ENCODE results near the gene CATSPERE.
"Not testable (repeated sequence)": the region's sequence is repeated elsewhere in the genome, so short reads cannot be mapped to it uniquely, and the experiment has no call there.

The CATSPERE gene

DNA sequence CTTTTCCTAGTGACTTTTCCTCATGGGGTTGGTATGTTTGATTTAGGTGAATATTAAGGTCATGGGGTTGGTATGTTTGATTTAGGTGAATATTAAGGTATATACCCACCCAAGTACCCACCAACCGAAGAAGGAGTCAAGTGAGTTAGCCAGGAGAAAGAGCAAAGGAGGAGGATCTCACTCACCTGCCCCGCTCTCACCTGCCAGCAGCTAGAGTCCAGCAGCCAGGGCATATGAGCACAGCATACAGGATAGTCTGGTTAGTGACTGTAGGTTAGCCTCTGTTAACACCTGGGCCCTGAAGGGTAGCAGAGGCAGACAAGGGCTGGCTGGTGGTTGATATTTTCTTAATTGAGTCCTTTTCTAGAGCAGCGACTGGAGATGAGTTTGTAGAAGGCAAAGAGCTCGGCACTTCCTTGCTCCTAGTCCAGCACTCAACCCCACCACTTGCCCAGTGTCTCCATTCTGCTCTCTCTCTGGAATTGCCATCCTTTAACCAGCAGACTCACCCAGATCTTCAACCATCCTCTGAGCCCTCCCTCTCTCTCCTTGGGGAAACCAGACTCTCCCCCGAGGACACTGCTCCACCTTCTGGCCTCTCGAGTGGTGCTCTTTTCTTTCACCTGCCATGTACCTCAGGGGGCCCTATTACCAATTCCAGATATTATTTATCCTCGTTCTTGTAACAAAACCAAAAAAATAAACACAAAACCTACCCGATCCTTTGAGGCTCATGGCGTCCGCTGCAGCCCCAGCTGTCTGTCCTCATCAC lies 175.6 kb downstream of the CATSPERE start:
- no peak for ATAC-seq

DNA sequence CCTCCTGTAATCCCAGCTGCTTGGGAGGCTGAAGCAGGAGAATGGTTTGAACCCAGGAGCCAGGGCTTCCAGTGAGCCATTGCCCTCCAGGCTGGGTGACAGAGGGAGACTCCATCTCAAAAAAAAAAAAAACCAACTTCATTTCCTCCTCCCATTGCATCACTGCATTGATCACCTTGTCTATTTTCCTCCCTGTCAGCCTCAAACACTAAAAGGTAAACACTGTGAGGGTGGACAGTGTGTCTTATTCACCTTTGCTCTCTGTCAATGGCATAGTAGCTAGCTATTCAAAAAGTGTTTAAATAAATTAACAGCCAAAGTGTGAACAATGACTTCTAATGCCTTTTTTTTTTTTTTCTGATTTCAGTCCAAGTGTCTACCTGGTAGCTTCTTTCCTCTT lies 178.5 kb downstream of the CATSPERE start:
- no peak for ATAC-seq

DNA sequence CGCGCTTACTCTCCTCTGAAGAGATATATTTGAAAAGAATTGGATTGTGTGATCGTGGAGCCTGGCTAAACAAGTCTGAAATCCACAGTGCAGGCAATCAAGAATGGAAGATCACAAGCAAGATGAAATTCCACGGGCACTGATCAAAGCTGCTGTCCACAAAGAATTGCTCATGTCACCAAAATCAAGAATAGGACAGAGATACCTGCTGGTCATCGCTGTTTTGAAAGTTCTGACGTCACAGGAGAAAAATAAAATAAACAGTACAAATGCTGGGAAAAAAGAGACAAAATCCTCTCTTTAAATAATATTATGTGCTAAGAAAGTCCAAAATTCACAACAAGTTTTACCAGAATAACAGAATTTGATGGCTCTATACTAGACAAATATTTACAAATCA lies 179.8 kb downstream of the CATSPERE start:
- no peak for ATAC-seq

DNA sequence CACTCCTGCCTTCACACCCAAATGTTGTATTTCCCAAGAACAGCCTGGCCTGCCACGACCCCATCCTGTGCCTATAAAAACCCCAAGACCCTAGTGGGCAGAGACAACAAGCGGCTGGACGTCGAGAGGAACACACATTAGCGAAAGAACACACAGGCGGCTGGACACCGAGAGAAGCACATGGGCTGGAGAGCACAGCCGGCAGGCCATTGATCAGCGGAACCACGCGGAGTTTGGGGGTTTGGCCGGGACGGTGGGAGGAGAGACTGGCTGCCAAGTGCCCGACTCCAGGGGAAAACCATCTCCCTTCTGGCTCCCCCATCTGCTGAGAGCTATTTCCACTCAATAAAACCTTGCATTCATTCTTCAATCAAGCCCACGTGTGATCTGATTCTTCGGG lies 181.5 kb downstream of the CATSPERE start:
- no peak for ATAC-seq

DNA sequence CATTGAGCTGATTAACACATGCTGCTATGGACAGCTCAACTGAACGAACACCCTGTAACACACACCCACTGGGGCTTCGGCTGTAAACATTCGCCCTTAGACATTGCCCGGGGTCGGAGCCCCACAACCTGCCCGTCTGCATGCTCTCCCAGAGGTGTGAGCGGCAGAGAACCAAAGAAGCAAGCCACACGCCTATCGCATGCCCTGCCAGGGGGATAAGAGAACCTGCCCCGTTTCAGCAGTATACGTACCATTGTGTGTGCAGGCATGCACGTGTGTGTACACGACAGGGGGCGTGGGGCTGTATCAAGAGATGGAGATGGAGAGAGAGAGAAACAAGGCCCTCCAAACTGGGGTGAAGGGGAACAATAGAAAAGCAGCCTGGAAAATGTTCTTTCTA lies 181.9 kb downstream of the CATSPERE start:
- no peak for ATAC-seq

DNA sequence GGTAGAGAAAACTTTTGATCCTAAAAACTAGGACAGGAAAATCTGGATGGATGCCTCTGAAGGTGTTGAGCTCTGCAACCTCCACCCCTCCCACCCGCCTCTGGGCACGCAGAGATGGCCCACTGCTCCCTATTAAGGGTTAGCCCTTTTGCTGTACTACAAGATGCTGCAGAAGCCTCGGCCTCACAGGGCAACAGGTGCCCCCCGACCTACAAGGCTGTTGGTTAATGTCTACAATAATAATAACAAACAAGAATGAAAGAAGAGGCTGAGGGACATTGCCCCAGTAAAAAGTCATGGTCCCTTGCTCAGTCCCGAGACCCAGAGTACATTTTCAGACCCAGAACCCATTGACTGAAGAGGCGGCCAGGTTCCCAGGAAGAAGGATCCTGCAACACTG lies 184.3 kb downstream of the CATSPERE start:
- no peak for ATAC-seq

DNA sequence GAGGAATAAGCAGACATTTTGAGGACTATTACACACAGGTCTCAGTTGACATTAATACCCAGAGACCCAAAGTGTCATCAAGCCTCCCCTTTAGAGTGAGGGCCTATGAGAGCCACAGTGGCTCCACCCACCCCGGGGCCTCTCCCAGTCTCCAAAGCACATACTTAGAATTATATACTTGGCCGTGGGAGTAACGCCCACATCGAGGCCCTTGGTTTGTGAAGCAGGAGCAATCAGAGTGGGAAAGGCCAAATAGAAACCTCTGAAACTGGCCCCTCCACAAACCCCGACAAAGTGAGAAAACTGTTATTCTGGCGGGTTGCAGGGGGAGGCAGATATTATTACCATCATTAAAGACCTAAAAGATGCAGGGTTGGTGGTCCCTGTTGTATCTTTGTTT lies 184.8 kb downstream of the CATSPERE start:
- ATAC-seq, result no peak

DNA sequence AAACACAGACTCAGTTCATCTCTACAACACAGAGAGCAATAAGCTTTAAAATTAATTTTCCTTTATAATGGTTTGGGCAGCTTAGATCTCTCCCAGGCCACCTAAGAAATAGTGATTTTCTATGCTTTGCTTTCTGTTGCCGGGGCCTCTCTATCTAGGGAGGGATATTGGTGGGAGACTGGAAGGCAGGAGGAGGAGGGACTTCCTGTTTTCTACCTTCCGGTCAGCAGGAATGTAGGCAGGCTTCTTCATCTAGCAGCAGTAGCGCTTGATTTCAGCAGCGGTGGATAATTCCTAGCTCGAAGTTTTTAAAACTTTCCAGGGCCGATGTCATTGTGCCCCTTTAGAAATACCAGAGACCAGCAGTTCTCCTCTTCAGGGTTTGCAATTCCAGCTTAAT lies 186.7 kb downstream of the CATSPERE start:
- no peak for ATAC-seq

DNA sequence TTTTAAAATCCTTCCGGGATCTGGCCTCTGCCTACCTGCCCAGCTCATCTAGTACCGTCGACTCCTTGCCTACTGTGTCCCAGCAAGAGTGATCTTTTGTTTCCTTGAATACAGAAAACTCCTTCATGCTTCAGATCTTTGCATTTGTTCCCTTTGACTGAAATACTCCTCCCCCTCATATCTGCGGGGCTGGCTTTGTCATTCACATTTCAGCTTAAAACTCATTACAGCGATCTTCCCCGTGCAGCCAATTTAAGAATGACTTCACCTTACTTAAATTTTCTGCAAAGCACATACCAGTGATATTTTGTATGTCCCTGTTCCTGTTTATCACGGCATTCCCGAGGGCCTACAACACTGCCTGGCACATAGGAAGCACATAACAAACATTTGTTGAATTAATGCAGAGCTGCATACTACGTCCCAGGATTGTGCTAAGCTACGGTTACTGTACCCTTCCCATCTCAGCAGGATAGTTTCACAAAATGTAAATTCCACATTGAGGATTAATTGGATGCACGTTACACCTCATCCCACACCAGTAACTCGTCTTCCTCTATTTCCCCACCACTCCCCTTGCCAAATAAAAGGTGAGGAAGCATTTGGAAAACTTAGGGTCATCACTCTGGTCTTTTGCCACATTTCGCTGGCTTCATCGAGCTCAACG lies 191.0 kb downstream of the CATSPERE start:
- ATAC-seq, result no peak

DNA sequence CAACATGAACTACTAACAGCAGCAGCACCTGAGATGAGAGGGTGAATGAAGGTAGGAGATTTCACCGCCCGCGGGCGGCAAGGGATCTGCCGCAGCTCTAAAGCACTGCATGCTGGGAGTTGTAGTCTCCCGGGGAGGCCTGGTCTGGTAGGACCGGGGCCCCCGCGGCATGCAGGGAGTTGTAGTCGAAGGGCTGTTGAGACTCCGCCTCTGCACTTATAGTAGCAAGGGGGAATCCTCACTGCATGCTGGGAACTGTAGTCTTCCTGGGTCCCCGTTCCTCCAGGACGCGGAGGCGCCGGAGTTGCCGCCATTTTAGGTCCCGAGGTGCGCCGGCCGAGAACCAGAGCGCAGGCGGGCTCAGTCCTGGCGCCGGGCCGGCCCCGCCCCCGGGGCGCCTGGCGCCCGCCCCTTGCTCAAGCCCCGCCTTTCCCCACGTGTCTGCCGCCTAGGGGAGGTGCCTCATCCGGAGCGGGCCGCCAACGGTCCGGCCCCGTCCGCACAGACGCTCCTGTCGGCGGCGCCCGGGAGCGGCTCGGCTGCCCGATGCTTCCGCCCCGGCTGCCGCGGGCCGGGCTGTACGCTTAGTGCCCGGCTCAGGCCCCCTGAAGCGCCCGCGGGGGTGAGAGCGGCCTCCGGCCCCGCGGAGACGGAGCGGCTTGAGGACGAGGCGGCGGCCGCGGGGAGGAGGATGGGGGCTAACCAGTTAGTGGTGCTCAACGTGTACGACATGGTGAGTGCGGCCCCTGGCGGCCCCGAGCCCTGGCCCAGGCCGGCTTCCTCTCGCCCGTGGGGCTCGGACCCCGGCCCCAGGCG lies 191.8 kb downstream of the CATSPERE start, which contains the start of gene DESI2:
DESI2 (plus strand) TSS at position 504 of the 816 bp plus-strand sequence; CDS start at position 692, 188 bp downstream.
- peak; percentile 96 to 97 for ATAC-seq

DNA sequence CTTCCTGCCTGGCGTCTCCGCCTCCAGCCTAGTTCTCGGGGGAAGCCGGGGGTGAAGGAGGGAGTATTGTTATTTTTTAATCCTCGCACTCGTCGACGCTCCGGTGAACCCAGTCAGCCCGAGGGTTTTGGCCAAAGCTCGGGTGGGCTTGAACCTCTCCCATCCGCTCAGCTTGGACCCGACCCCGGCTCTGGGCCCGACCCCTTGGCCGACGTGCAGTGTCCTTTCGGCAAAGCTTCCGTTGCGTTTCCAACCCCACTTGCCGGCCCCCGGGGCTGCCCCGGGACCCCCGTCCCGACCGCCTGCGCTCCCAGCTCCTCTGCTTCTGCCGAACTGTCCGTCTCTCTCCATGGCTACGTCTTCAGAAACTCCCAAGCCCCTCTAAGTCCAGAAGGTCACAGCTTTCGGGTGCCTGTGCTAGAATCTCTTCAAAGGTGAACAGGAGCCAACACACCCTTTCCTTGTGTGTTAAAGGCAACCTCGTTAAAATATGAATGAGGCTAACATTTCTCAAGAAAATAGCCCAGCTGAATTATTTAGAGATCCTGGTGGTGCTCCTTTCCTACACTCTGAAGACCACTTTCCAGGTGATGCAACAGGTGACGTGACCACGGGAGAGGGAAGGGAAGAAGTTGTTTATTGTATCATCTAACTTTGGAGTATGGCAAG lies 192.5 kb downstream of the CATSPERE start:
- no peak for ATAC-seq

DNA sequence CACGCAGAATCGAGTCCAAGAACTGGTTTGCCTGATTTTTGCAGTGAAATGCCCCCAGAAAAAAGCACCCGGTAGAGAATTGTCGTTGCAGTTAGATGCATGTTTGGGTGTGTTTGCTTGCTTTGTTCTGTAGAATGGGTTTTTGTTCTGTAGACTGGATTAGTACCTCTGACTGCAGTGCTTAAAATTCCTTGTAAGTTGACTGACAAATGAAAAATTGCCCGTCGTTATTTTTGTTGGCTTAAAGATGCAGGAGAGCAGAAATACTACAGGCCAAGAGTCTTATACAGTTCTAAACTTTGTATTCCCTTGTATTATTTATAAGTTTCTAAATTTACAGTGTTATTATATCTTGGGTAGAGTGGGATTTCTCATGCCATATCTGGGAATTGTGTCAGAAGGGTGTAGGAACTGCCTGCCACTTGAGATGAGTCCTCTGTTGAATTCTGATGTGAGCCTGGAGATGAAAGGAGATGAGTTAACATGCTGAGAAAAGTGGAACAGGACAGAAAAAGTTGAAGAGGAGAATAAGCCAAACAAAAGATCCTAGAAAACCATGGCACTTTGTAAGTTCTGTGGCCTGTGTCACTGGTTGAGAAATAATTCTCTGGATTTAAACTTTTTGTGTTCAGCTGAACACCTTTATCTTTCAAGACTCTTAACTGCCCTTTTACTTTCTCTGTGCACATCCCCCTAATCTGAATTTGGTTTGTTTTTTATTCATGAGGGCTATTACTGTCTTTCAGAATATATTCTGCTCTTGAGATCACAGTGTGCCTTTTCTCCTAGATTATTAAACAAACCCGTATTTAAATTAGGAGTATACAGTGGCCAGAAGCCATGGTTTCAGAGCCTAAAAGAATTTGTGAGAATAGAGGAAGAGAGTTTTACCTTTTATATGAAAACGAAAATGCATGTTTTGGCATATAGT lies 193.3 kb downstream of the CATSPERE start:
- no peak for ATAC-seq

DNA sequence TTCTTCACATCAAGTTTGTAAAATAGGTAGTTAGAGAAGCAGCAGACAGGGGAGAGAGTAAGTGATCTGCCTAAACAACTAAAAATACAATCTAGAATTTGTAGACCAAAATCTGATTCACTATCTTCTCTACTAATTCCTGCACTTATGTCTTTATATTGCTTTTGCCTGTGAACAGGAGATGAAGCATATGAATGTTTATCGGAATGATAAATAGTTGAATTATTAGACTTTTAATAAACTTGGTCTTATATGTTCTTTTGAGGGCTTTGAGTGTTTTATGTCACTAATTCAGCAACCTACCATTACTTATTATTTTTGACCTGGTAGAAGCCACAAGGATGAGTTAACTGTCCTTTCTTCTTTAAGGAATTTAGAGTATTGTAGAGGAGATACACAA lies 194.1 kb downstream of the CATSPERE start:
- ATAC-seq, result no peak

DNA sequence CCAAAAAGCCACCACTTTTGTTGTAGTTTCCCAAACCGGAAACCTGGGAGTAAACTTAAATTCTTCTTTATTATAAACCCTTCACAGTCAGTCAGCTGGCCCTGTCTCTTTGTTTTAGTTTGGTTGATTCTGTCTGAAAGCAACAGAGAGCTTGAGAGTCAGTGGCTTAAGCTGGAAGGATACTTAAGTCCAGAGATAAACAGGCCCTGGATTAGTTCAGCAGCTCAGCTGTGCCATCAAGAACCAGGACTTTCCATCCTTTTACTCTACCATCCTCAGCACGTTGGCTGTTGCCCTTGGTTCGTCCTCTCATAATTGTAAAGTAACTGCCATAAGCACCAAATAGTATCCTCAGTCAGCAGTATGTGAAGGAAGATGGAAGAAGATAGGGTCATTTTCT lies 196.3 kb downstream of the CATSPERE start:
- no peak for ATAC-seq

DNA sequence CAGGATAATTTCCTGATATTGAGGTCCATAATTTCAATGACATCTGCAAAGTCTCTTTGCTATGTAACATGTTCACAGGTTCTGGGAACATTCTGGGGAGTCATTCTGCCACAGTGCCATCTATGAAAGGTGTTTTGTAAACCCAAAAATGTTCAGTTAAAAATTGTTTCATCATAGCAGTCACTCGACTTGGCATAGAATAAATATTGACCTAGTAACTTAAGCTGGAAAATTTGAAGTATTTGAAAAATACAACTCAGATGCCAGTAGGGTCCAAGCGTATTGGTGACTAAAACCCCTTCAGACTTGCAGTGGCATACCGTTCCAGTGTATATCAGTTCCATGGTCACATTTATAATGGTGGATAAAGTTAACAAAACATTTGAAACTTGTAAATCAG lies 198.6 kb downstream of the CATSPERE start:
- ATAC-seq, result no peak

DNA sequence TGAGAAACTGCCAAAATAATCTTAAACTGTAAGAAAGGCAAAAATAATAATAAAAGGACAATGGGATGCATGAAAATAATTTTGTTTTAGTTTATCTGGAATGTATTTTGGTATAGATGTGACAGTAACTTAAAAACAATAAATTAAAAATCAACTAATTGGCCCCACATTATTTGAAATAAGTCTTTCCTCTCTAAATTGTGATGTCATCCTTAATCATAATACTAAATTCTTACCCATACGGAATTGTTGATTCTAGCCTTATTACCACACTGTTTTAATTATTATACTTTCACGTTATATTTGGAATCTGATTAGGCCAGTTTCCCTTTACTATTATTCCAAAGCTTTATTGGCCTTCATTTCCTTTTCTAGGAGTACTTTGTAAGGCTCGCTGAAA lies 199.5 kb downstream of the CATSPERE start:
- ATAC-seq, result no peak

DNA sequence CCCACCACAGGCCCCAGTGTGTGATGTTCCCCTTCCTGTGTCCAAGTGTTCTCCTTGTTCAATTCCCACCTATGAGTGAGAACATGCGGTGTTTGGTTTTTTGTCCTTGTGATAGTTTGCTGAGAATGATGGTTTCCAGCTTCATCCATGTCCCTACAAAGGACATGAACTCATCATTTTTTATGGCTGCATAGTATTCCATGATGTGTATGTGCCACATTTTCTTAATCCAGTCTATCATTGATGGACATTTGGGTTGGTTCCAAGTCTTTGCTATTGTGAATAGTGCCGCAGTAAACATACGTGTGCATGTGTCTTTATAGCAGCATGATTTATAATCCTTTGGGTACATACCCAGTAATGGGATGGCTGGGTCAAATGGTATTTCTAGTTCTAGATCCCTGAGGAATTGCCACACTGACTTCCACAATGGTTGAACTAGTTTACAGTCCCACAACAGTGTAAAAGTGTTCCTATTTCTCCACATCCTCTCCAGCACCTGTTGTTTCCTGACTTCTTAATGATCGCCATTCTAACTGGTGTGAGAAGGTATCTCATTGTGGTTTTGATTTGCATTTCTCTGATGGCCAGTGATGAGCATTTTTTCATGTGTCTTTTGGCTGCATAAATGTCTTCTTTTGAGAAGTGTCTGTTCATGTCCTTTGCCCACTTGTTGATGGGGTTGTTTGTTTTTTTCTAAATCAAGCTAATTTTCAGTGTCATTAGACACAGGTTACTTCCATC lies 200.7 kb downstream of the CATSPERE start:
- ATAC-seq, result not testable (repeated sequence)

DNA sequence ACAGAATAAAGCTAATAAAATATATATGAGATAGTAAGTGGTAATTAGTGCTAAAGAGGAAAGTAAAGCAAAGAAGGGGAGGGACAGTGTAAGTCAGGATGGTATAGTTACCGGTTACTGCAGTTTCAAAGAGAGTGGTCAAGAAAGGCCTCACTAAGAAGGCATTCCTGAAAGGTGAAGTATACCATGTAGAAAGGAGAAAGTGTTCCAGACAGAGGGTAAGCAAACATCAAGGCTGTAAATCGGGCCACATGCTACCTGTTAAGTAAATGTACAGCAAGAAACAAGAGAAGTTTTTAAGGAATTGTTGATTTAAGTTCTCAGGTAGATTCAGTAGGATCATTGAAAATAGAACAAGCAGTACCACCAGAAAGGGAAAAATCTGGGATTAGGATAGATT lies 201.5 kb downstream of the CATSPERE start:
- ATAC-seq, result no peak

DNA sequence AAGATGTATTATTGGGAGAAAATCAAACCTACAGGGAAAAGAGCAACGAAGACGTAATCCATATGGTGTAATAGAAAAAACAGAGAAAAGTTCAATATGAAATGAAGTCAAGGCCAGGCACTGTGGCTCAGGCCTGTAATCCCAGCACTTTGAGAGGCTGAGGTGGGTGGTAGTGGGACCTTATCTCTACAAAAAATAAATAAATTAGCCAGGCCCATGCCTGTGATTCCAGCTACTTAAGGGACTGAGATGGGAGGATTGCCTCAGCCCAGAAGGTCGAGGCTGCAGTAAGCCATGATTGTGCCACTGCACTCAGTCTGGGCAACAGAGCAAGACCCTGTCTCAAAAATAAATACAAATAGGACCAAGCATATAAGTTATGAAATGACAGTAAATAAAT lies 203.3 kb downstream of the CATSPERE start:
- ATAC-seq, result no peak

DNA sequence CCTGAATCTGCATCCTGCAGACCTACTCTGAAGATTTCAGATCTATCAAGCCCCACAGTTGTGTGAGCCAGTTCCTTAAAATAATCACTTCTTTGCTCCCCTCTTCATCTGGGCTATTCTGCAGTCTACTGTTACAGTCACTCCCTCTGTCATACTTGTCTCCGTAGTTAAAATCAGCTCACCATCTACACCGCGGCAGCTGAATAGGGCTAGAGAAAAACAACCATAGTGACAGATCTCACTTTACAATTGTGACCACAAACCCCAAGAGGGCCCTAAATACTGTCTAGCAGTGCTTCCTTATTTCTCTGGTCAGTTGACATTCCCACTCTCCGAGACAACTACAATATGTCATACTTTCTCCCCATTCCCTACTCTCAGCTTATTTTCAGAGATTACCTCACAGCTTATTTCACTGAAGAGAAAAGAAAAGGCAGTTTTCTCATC lies 204.7 kb downstream of the CATSPERE start:
- peak; percentile 13 to 17 for ATAC-seq

All from activated CD4-positive, CD25-positive, alpha-beta regulatory T cell treated with anti-CD3 and anti-CD28 coated beads, Interleukin-2, amount 50 U/mL, for 24 hours (primary cell).